Colonic mucosa (tissue), 4 donors: ENCODE measurements around the gene WDR5. TPM values are rescaled to one million over a fixed set of nuclear protein-coding genes. Genes with fewer than 3 reads are reported as not detected.
"Not testable (repeated sequence)": the region's sequence is repeated elsewhere in the genome, so short reads cannot be mapped to it uniquely, and the experiment has no call there.

Experiments
- DNase-seq: peaks from one replicate; pipeline ENCODE4 v3.0.0-alpha.2; 2020
- H3K27ac ChIP-seq: fragments of 200-600 bp; one replicate; pipeline ENCODE4 v1.8.0; 2021
- H3K27me3 ChIP-seq: fragments of 200-600 bp; one replicate; pipeline ENCODE4 v1.8.0; 2021
- H3K36me3 ChIP-seq: fragments of 200-600 bp; one replicate; pipeline ENCODE4 v1.8.0; 2021
- H3K4me1 ChIP-seq: fragments of 200-600 bp; one replicate; pipeline ENCODE4 v1.8.0; 2021; ENCODE audit warnings: mild to moderate bottlenecking
- H3K4me3 ChIP-seq: fragments of 200-600 bp; one replicate; pipeline ENCODE4 v1.8.0; 2021
- H3K9ac ChIP-seq, 2 donors: one replicate each; pipeline ENCODE4 v1.7.0; 2013; ENCODE audit warnings: control low read depth in 2 of 2, low read depth in 2 of 2, low read length in 2 of 2
- H3K9me3 ChIP-seq: fragments of 200-600 bp; one replicate; pipeline ENCODE4 v1.8.0; 2021
- CTCF ChIP-seq: fragments of 200-600 bp; IDR thresholded peaks from one replicate; pipeline ENCODE4 v1.8.0; 2022; ENCODE audit warnings: antibody characterized with exemption, mild to moderate bottlenecking
- intact Hi-C: fragments of 100-400 bp; cut with DNase I; formaldehyde crosslinking; loops from one replicate; pipeline ENCODE4 v1.14.1; 2022
- total RNA-seq, 2 donors: library from RNA; stranded (reverse); fragmentation: NEBNext Ultra II Directional in 1 of 2; extraction: Animal tissue kit (Norgen Biotek cat#: 25700) in 1 of 2; gene quantifications; one replicate each; pipeline ENCODE4 v1.2.1, GENCODE V29; 2021
- donor health status: healthy.
- donor health status: DM: no; HTN: no; CAD: no.
- donor health status: DM: no; HTN: no; CAD: no.

WDR5 gene
- 10 to 100 TPM; 22.6 to 38.2 TPM for total RNA-seq

GRCh38 chr9:134135343-134136117 is at the start of gene WDR5:
TSS of gene WDR5 (plus strand) at chr9:134136082. CDS start at chr9:134139878, 3,796 bp downstream.
- TF ChIP-seq CTCF = no peak
- intact Hi-C loops = no loop called here

GRCh38 chr9:134088063-134088725 is 47.7 kb upstream of the WDR5 start:
- Histone ChIP-seq H3K9me3 (no peaks in the 10 kb centered on the region), H3K4me1 (no peaks in the 10 kb centered on the region), H3K9ac (no peak overlapping the region), H3K36me3 (no peaks in the 10 kb centered on the region), H3K4me3 (no peak overlapping the region), H3K27me3 (no peaks in the 10 kb centered on the region), H3K27ac (no peak overlapping the region)
- intact Hi-C loops = no loop called here
- no peak for DNase-seq
- TF ChIP-seq CTCF = no peak

More at GRCh38 chr9:134135343-134136117, at the start of gene WDR5:
- peak within 1 kb of the TSS; percentile 90 to 93 for H3K9ac ChIP-seq
- H3K36me3 ChIP-seq = no peaks in the 10 kb centered on the region
- peaks cover 19% of the 10 kb centered on the region for H3K4me1 ChIP-seq
- H3K4me3 ChIP-seq = peak within 1 kb of the TSS; percentile 95
- peak within 1 kb of the TSS; percentile 87 for H3K27ac ChIP-seq
- DNase-seq = peak; percentile 93
- H3K27me3 ChIP-seq = no peaks in the 10 kb centered on the region
- H3K9me3 ChIP-seq = no peaks in the 10 kb centered on the region

GRCh38 chr9:134089972-134090371 is 45.9 kb upstream of the WDR5 start:
- Histone ChIP-seq H3K27ac (no peak overlapping the region), H3K4me1 (no peaks in the 10 kb centered on the region), H3K9ac (no peak overlapping the region), H3K27me3 (no peaks in the 10 kb centered on the region), H3K9me3 (no peaks in the 10 kb centered on the region), H3K36me3 (no peaks in the 10 kb centered on the region), H3K4me3 (no peak overlapping the region)
- intact Hi-C loops = no loop called here
- DNase-seq = no peak
- no peak for TF ChIP-seq CTCF

- Histone ChIP-seq H3K27me3 (no peaks in the 10 kb centered on the region), H3K4me3 (no peak overlapping the region), H3K27ac (no peak overlapping the region), H3K9me3 (no peaks in the 10 kb centered on the region), H3K36me3 (no peaks in the 10 kb centered on the region), H3K4me1 (no peaks in the 10 kb centered on the region), H3K9ac (no peak overlapping the region)
- DNase-seq = peak; percentile 54
- peak; percentile 74 for TF ChIP-seq CTCF
- intact Hi-C loops = loop anchor here (5.0 kb wide), 1 partner anchor 317 kb away; no protein-coding TSS in a partner anchor
These were observed 36.6 kb upstream of the WDR5 start for GRCh38 chr9:134099123-134099761.

- Histone ChIP-seq H3K27me3 (no peaks in the 10 kb centered on the region), H3K9ac (no peak overlapping the region), H3K27ac (no peak overlapping the region), H3K4me3 (no peak overlapping the region), H3K36me3 (no peaks in the 10 kb centered on the region), H3K9me3 (no peaks in the 10 kb centered on the region), H3K4me1 (no peaks in the 10 kb centered on the region)
- DNase-seq = no peak
- intact Hi-C loops = no loop called here
- no peak for TF ChIP-seq CTCF
These were observed 35.8 kb upstream of the WDR5 start for GRCh38 chr9:134100040-134100439.

- H3K9me3 ChIP-seq, intact Hi-C loops, H3K27ac ChIP-seq, H3K4me1 ChIP-seq, H3K36me3 ChIP-seq, H3K9ac ChIP-seq, H3K27me3 ChIP-seq, DNase-seq, H3K4me3 ChIP-seq: not testable (repeated sequence)
These were observed 34.7 kb upstream of the WDR5 start for GRCh38 chr9:134101133-134101532.
